B cell (primary cell): Measurements from ENCODE around the gene IFNE. TPM values are rescaled to one million over a fixed set of nuclear protein-coding genes. Genes with fewer than 3 reads are reported as not detected.

Experiments used
- ATAC-seq: fragments of 200-7000 bp; cut with Tn5 transposase; one replicate; pipeline ENCODE4 v1.10.0; 2021; ENCODE audit warnings: low read depth, mild to moderate bottlenecking, moderate number of reproducible peaks, moderate library complexity
- CTCF ChIA-PET: fragments of 350-600 bp; sonication (Branson Sonifier 250); formaldehyde crosslinking; loops from one replicate; lab custom pipeline; 2021; ENCODE audit warnings: antibody characterized with exemption, inconsistent platforms; lab: Charles Lee
- POLR2A ChIA-PET: fragments of 350-600 bp; sonication (Branson Sonifier 250); formaldehyde crosslinking; loops from one replicate; lab custom pipeline; 2021; ENCODE audit warnings: antibody characterized with exemption; lab: Charles Lee
- DNase-seq: peaks from one replicate; pipeline ENCODE4 v3.0.0; 2013
- H2AFZ ChIP-seq: 2 replicates; pipeline ENCODE4 v1.6.1; 2012; ENCODE audit warnings: mild to moderate bottlenecking, low read depth, low read length; ENCODE audit not compliant: insufficient read depth, poor library complexity, severe bottlenecking
- H3K27ac ChIP-seq, 2 donors: 1 replicate in 1 of 2; 2 replicates in 1 of 2; pipeline ENCODE4 v1.5.1; 2012 to 2013; ENCODE audit warnings: low read length in 2 of 2, mild to moderate bottlenecking in 2 of 2, moderate library complexity in 1 of 2
- H3K27me3 ChIP-seq, 4 experiments: fragments of 200-600 bp in 1 of 4; sonication (generic) in 1 of 4; replicated peaks in 1 of 4; 1 replicate in 2 of 4; 2 replicates in 2 of 4; pipeline versions ENCODE4 v1.6.1 to v1.7.0; 2013 to 2016; ENCODE audit warnings: low read length in 3 of 4, mild to moderate bottlenecking in 2 of 4, mixed read lengths in 1 of 4, moderate library complexity in 1 of 4; ENCODE audit not compliant: insufficient read depth in 4 of 4, control insufficient read depth in 3 of 4; ENCODE audit errors: control extremely low read depth in 1 of 4
- H3K36me3 ChIP-seq, 2 experiments: replicated peaks in 1 of 2; 1 replicate in 1 of 2; 2 replicates in 1 of 2; pipeline versions ENCODE4 v1.6.1 to v1.7.1; 2013; ENCODE audit warnings: low read length in 1 of 2; ENCODE audit not compliant: insufficient read depth in 2 of 2, control insufficient read depth in 1 of 2; ENCODE audit errors: control extremely low read depth in 1 of 2, extremely low read depth in 1 of 2
- H3K4me1 ChIP-seq, 2 donors: fragments of 200-600 bp in 1 of 2; sonication (generic) in 1 of 2; 1 replicate in 1 of 2; 2 replicates in 1 of 2; pipeline versions ENCODE4 v1.5.1 to v1.6.1; 2013 to 2017; ENCODE audit warnings: low read length in 2 of 2; ENCODE audit not compliant: control insufficient read depth in 2 of 2, insufficient read depth in 2 of 2
- H3K4me2 ChIP-seq: replicated peaks from 2 replicates; pipeline ENCODE3; 2012; ENCODE audit warnings: mild to moderate bottlenecking, low read depth, low read length; ENCODE audit not compliant: poor library complexity, severe bottlenecking
- H3K4me3 ChIP-seq, 5 experiments: fragments of 200-600 bp in 1 of 5; sonication (generic) in 1 of 5; 1 replicate in 3 of 5; 2 replicates in 2 of 5; pipeline versions ENCODE4 v1.5.1 to v1.7.0; 2011 to 2016; ENCODE audit warnings: low read length in 4 of 5, mild to moderate bottlenecking in 4 of 5, low read depth in 2 of 5, control low read depth in 1 of 5, moderate library complexity in 1 of 5; ENCODE audit not compliant: insufficient read depth in 1 of 5; ENCODE audit errors: control extremely low read depth in 1 of 5, extremely low read depth in 1 of 5
- H3K79me2 ChIP-seq: fragments of 200-600 bp; sonication (generic); one replicate; pipeline ENCODE4 v1.6.0; 2016; ENCODE audit warnings: low read length; ENCODE audit not compliant: control insufficient read depth, insufficient read depth
- H3K9ac ChIP-seq: fragments of 200-600 bp; sonication (generic); 2 replicates; pipeline ENCODE4 v1.6.1; 2017; ENCODE audit warnings: mild to moderate bottlenecking, low read length, moderate library complexity
- H3K9me3 ChIP-seq, 3 donors: one replicate each; pipeline versions ENCODE4 v1.6.1 to v1.7.1; 2013; ENCODE audit warnings: low read length in 2 of 3; ENCODE audit not compliant: control insufficient read depth in 2 of 3, insufficient read depth in 1 of 3; ENCODE audit errors: control extremely low read depth in 1 of 3
- H4K20me1 ChIP-seq: 2 replicates; pipeline ENCODE4 v1.6.0; 2012; ENCODE audit warnings: mild to moderate bottlenecking, low read length; ENCODE audit not compliant: insufficient read depth, control insufficient read depth, poor library complexity, severe bottlenecking
- H3K27ac Mint-ChIP-seq: one replicate; pipeline ENCODE4 v1.8.0; 2021; ENCODE audit warnings: mixed read lengths
- H3K27me3 Mint-ChIP-seq: one replicate; pipeline ENCODE4 v1.8.0; 2021; ENCODE audit warnings: mixed read lengths
- H3K4me1 Mint-ChIP-seq: one replicate; pipeline ENCODE4 v1.8.0; 2021; ENCODE audit warnings: mixed read lengths
- H3K4me3 Mint-ChIP-seq: one replicate; pipeline ENCODE4 v1.8.0; 2021; ENCODE audit warnings: mixed read lengths
- H3K9me3 Mint-ChIP-seq: one replicate; pipeline ENCODE4 v1.8.0; 2022; ENCODE audit warnings: mixed read lengths; ENCODE audit not compliant: insufficient read depth
- CTCF ChIP-seq: fragments of 200-600 bp; IDR thresholded peaks from one replicate; pipeline ENCODE4 v1.8.0; 2022; ENCODE audit warnings: antibody characterized with exemption, mild to moderate bottlenecking
- EZH2 ChIP-seq: IDR thresholded peaks from 2 replicates; pipeline ENCODE4 v1.6.1; 2012; ENCODE audit warnings: borderline replicate concordance, low read depth, mild to moderate bottlenecking, moderate library complexity, low read length; ENCODE audit not compliant: insufficient read depth, poor library complexity, severe bottlenecking
- WGBS: methylation state at CpG from one replicate; pipeline ENCODE4 v1.1.5; 2013; ENCODE audit warnings: missing lambda C conversion rate; ENCODE audit not compliant: insufficient coverage; 5-methylcytosine and 5-hydroxymethylcytosine counted together
- intact Hi-C: fragments of 100-400 bp; cut with micrococcal nuclease; formaldehyde crosslinking; loops from one replicate; pipeline ENCODE4 v1.10.0; 2022
- polyA minus RNA-seq: library from RNA; depleted of rRNA, polyadenylated mRNA; stranded (reverse); fragments of >200 nt; gene quantifications from 2 replicates; pipeline ENCODE4 v1.2.3, GENCODE V29; 2012
- polyA plus RNA-seq: library from polyadenylated mRNA; depleted of rRNA; stranded (reverse); fragments of >200 nt; gene quantifications from 2 replicates; pipeline ENCODE4 v1.2.3, GENCODE V29; 2012
- total RNA-seq, 2 donors: library from RNA; stranded (reverse); fragments of 120-200 nt in 1 of 2; gene quantifications; 1 replicate in 1 of 2; 2 replicates in 1 of 2; pipeline versions ENCODE4 v1.2.3 to v1.2.4, GENCODE V29; 2013 to 2022

Gene IFNE
- total RNA-seq: not detected in 2 replicates
- total RNA-seq (2013): not detected
- polyA plus RNA-seq: not detected in 2 replicates
- not detected in 2 replicates for polyA minus RNA-seq

- no peaks in the 10 kb centered on the region for H3K79me2 ChIP-seq
- no peaks in the 10 kb centered on the region for H3K9me3 ChIP-seq
- H3K36me3 ChIP-seq: no peaks in the 10 kb centered on the region
- intact Hi-C loops: no loop called here
- no peak within 1 kb of the TSS for H3K9ac ChIP-seq
- Mint-ChIP-seq H3K4me3 (no peak within 1 kb of the TSS), H3K27me3 (peaks cover 4% of the 10 kb centered on the region), H3K27ac (no peak within 1 kb of the TSS), H3K9me3 (peaks cover 9% of the 10 kb centered on the region), H3K4me1 (peaks cover 6% of the 10 kb centered on the region)
- peak within 1 kb of the TSS; percentile 26 for H3K4me2 ChIP-seq
- H3K4me3 ChIP-seq: no peak within 1 kb of the TSS
- no peak within 1 kb of the TSS for H3K27ac ChIP-seq
- no peak within 1 kb of the TSS for H2AFZ ChIP-seq
- no peak for ATAC-seq
- H3K27me3 ChIP-seq: no peaks in the 10 kb centered on the region
- no CpG with 5 or more reads among the region's 2 CpGs for WGBS
- no peak for TF ChIP-seq CTCF
- no peak for TF ChIP-seq EZH2
- CTCF ChIA-PET: no interaction called here
- DNase-seq: no peak
- H4K20me1 ChIP-seq: no peaks in the 10 kb centered on the region
- peaks cover 5 to 8% of the 10 kb centered on the region in 2 donors for H3K4me1 ChIP-seq
- POLR2A ChIA-PET: no interaction called here
Measured at GRCh38 chr9:21482213-21482612, at the start of gene IFNE. Gene IFNE, minus strand, starts transcription at chr9:21482313. Its CDS starts 619 bp downstream, at chr9:21481694.

- peaks cover 0 to 9% (median 4%) of the 10 kb centered on the region in 4 experiments for H3K27me3 ChIP-seq
- POLR2A ChIA-PET: no interaction called here
- H3K4me1 Mint-ChIP-seq: peaks cover 3% of the 10 kb centered on the region
- H3K27me3 Mint-ChIP-seq: peaks cover 42% of the 10 kb centered on the region
- DNase-seq (peak; percentile 2), ATAC-seq (no peak)
- TF ChIP-seq CTCF: no peak
- no peak for TF ChIP-seq EZH2
- H3K4me3 ChIP-seq: no peak overlapping the region
- no peak overlapping the region for H2AFZ ChIP-seq
- peaks cover 5 to 6% of the 10 kb centered on the region in 2 donors for H3K4me1 ChIP-seq
- H3K9me3 Mint-ChIP-seq: no peaks in the 10 kb centered on the region
- H3K27ac ChIP-seq: no peak overlapping the region
- 86% methylated on average over 8 of the region's 9 CpGs for WGBS
- no peak overlapping the region for H3K4me2 ChIP-seq
- H3K9ac ChIP-seq: no peak overlapping the region
- H4K20me1 ChIP-seq: no peaks in the 10 kb centered on the region
- no peak overlapping the region for H3K27ac Mint-ChIP-seq
- intact Hi-C loops: no loop called here
- no peaks in the 10 kb centered on the region for H3K36me3 ChIP-seq
- CTCF ChIA-PET: no interaction called here
- no peaks in the 10 kb centered on the region for H3K79me2 ChIP-seq
- H3K4me3 Mint-ChIP-seq: no peak overlapping the region
- H3K9me3 ChIP-seq: no peaks in the 10 kb centered on the region
Measured at GRCh38 chr9:21528123-21528808, 46.2 kb upstream of the IFNE start.
